AG10803 (cell line): ENCODE results near the gene LEMD3.
"Not testable (repeated sequence)": the region's sequence is repeated elsewhere in the genome, so short reads cannot be mapped to it uniquely, and the experiment has no call there.

Experiments
- DNase-seq: peaks from one replicate; pipeline ENCODE4 v3.0.0; 2010; ENCODE audit warnings: low read depth
- H3K4me3 ChIP-seq: 2 replicates; pipeline ENCODE4 v1.5.1; 2011; ENCODE audit warnings: mild to moderate bottlenecking, low read length, control low read depth
- TF ChIP-seq, protein P1 (sequence below): conservative IDR thresholded peaks from 2 replicates; pipeline ENCODE4 v1.5.1; 2011; ENCODE audit warnings: mild to moderate bottlenecking, low read length, control low read depth, inconsistent platforms

LEMD3 gene

GRCh38 chr12:65278576-65279368, 109.4 kb downstream of the LEMD3 start, which contains the start of gene MSRB3:
Gene MSRB3 (plus strand): TSS chr12:65278683. CDS start chr12:65308580, 29,897 bp downstream.
- TF ChIP-seq, protein P1, sequence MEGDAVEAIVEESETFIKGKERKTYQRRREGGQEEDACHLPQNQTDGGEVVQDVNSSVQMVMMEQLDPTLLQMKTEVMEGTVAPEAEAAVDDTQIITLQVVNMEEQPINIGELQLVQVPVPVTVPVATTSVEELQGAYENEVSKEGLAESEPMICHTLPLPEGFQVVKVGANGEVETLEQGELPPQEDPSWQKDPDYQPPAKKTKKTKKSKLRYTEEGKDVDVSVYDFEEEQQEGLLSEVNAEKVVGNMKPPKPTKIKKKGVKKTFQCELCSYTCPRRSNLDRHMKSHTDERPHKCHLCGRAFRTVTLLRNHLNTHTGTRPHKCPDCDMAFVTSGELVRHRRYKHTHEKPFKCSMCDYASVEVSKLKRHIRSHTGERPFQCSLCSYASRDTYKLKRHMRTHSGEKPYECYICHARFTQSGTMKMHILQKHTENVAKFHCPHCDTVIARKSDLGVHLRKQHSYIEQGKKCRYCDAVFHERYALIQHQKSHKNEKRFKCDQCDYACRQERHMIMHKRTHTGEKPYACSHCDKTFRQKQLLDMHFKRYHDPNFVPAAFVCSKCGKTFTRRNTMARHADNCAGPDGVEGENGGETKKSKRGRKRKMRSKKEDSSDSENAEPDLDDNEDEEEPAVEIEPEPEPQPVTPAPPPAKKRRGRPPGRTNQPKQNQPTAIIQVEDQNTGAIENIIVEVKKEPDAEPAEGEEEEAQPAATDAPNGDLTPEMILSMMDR = peak; percentile 6; the same call in 1 of the 2 replicates
- peak within 1 kb of the TSS; percentile 93 for H3K4me3 ChIP-seq
- peak; percentile 83 for DNase-seq

GRCh38 chr12:65279369-65280112, 110.2 kb downstream of the LEMD3 start:
- peak; percentile 30 for DNase-seq
- TF ChIP-seq, protein P1 = no peak
- H3K4me3 ChIP-seq = peak overlapping the region; percentile 93

DNA sequence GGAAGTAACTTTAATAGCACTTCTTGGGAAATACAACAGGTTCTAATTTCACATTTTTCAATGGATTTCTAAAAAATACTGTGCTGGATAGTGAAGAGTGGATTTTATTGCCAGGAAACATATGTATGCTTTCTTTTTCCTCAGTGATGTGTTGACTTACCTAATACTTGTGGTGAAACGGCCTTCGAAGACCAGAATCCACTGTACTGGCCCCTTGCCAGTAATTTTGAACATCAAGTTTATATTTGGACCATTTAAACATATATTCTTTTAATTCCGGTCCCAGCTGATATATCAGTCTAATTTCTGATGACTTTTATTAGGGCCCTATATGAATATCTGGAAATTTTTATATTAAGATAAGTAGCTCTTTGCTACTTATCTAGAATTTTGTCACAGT, 110.9 kb downstream of the LEMD3 start:
- TF ChIP-seq, protein P1 = no peak
- peak overlapping the region; percentile 93 for H3K4me3 ChIP-seq
- DNase-seq = peak; percentile 17

- no peak for DNase-seq
- TF ChIP-seq, protein P1 = peak; percentile 18; the same call in 1 of the 2 replicates
- H3K4me3 ChIP-seq = no peak overlapping the region
Measured at GRCh38 chr12:65282840-65283239, 113.5 kb downstream of the LEMD3 start.

DNA sequence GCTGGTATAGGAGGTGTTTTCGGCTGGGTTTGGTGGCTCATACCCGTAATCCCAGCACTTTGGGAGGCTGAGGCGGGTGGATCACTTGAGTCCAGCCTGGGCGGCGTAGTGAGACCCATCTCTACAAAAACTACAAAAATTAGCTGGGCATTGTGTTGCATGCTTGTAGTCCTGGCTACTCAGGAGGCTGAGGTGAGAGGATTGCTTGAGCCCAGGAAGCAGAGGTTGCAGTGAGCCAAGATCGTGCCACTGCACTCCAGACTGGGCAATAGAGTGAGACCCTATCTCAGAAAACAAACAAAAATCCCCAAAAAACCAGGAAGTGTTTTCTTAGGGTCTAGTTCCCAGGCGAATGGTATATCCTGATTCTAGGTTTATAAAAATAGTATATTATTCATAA, 116.1 kb downstream of the LEMD3 start:
- DNase-seq, H3K4me3 ChIP-seq: not testable (repeated sequence)

DNA sequence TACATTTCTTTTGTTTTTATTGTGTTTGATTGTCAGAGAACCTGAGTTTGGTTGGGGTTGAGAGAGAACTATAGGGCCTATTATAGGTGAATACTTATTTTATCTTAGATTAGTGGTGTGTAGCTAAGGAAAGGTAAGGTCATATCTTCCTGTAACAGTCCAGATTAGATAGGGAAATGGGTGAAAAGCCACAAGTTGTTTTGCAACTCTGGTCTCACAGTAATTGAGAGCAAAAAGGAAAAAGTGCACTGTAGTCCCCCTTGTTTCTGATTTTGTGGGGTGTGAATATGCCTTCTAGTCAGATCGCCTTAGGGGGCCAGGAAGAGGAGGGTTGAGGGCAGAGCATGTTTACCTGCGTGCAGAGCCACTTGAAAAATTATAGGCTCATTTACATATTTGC, 118.0 kb downstream of the LEMD3 start:
- no peak overlapping the region for H3K4me3 ChIP-seq
- TF ChIP-seq, protein P1 = no peak

DNA sequence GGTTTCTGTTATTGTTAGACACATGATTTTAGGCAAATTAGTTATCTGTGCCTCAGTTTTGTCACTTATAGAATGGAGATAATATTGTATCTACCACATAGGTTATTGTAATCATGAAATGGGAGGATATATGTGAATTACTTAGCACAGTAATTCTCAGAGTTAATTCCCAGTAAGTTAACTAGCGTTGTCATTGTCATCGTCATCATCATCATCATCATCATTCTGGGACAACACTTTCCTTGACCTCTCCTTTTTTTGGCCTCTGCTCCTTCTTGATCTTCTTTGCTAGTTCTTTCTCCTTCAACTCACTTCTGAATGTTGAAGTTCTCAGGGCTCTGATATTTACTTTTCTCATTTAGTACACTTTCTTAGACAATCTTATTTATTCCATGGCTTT, 122.9 kb downstream of the LEMD3 start:
- no peak for DNase-seq
- TF ChIP-seq, protein P1 = no peak
- H3K4me3 ChIP-seq = no peak overlapping the region

More for the DNA sequence above, 118.0 kb downstream of the LEMD3 start:
- no peak for DNase-seq
